ENCODE measurements around the gene WDR3.
"Not testable (repeated sequence)": the region's sequence is repeated elsewhere in the genome, so short reads cannot be mapped to it uniquely, and the experiment has no call there.

The WDR3 gene

GRCh38 chr1:117929343-117930172 is at the start of gene WDR3, which contains the start of gene GDAP2:
TSS of gene WDR3 (plus strand) at chr1:117929739. CDS start at chr1:117933320, 3,581 bp downstream.
TSS of gene GDAP2 (minus strand) at chr1:117929621. CDS start at chr1:117920357, 9,264 bp downstream.
- peak; percentile 96 to 97 for DNase-seq

GRCh38 chr1:117883616-117884015 is 45.9 kb upstream of the WDR3 start:
- no peak for DNase-seq

- no peak for DNase-seq
Measured at GRCh38 chr1:117886101-117886795, 43.3 kb upstream of the WDR3 start.

GRCh38 chr1:117890452-117890851 is 39.1 kb upstream of the WDR3 start:
- DNase-seq, result no peak

DNA sequence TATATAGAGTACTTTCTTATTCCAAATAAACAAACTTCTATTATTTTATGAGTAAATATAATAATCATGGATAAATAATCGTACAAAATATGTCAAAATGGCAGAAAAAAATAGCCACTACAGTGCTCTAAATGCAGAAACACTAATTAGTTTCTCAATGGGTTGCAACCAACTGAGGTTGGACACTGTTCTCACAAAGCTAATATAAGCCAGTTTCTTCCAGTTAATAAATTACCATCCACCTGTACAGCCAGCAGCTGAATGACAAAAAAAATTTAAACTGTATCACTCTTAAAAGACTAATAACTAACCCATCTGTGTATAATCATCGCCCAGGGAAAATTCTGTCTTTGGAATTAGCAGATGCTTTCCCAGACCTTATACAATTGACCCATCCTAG is 37.0 kb upstream of the WDR3 start:
- DNase-seq, result no peak

DNA sequence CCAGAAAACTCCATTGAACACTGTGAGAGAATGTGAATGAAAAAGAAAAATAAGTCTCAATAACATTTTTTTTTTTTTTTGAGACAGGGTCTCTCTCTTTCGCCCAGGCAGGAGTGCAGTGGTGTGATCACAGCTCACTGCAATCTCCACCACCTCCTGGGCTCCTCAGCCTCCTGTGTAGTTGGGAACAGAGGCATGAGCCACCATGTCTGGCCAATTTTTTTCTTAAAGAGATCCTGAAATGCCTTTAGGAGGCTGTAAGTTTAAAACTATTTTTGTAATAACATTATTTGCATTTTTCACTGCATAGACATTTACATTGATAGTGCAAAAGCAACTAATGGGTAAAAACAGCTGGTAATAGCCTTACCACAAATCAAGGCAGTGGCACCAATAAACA is 35.5 kb upstream of the WDR3 start:
- DNase-seq, result no peak

DNA sequence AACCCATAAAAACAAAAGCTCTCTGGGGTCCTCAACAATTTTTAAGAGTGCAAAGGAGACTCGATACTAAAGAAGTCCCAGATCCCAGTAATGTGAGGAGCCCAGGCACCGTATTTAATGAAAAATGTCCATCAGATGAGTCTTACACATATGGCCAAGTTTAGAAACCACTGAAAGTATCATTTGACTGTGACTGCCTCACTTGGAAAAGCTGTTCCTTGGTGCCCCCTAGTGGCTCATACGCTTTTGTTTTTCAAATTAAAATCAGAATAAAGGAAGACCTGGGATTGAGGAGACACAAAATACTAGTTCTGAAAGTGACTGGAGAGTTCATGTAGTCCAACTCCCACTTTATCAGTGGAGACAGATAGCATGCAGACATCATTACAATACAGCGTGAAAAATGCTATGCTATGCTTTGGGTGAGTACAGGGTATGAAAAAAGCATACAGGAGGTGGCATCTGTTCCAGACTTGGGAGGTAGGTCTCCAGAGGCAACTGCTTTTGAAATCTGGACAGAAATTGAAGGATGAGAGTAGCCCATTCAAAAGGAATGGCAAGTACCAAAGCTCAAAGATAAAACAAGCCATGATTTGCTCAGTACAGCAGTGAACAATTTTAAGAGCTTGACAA is 33.9 kb upstream of the WDR3 start:
- DNase-seq, result peak; percentile 47 to 59

DNA sequence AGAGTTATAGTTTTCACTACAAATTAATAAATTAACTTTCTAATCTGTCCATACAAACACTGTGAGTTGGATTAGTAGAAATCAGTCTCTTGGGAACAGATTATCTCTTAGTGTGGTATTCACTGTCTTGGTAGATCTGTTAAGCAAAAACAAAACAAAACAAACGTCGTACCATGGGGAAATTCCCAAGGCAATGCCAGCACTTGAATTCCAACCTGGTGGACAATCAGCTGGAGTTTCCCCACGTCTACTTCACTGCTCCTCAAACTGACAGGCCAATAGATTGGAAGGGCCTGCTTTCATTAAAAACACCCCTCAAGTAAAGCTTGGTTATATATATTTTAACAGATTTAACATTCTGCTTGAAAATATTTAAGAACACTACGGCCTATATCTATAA is 32.0 kb upstream of the WDR3 start:
- no peak for DNase-seq

GRCh38 chr1:117899801-117900200 is 29.7 kb upstream of the WDR3 start:
- DNase-seq, result no peak

GRCh38 chr1:117902944-117903343 is 26.6 kb upstream of the WDR3 start:
- no peak for DNase-seq

GRCh38 chr1:117904485-117904884 is 25.1 kb upstream of the WDR3 start:
- DNase-seq, result no peak

- DNase-seq, result no peak
Measured at GRCh38 chr1:117905019-117905418, 24.5 kb upstream of the WDR3 start.

- no peak for DNase-seq
Measured at GRCh38 chr1:117911051-117911450, 18.5 kb upstream of the WDR3 start.

DNA sequence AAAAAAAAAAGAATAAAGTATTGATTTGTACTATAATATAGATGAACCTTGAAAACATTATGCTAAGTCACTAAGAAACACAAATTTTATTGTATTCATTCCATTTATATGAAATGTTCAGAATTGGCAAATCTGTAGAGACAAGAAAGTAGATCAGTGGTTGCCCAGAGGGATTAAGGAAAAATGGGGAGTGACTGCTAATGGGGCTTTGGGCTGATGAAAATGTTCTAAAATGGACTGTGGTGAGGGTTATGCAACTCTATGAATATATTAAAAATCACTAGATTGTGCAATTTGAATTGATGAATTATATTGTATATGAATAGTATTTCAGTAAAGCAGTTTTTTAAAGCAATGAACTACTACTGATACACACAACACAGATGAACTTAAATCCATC is 10.2 kb upstream of the WDR3 start:
- no peak for DNase-seq

DNA sequence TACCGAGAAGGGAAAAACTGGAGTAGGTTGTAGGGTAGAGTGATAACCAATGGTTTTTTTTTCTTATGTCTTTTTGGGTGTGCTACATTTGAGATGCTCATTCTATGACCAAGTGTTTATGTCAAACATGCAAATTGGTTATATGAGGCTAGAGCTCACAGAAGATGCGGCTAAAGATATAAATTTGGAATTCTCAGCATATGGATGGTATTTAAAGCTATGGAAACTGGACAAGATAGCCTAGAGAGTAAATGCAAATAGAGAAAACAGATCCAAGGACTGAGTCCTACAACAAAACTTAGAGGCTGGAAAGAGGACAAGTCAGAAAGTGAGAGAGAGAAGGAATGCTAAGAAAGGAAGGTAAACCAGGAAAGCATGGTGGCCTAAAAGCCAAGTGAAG is 7.5 kb upstream of the WDR3 start:
- DNase-seq, result no peak

DNA sequence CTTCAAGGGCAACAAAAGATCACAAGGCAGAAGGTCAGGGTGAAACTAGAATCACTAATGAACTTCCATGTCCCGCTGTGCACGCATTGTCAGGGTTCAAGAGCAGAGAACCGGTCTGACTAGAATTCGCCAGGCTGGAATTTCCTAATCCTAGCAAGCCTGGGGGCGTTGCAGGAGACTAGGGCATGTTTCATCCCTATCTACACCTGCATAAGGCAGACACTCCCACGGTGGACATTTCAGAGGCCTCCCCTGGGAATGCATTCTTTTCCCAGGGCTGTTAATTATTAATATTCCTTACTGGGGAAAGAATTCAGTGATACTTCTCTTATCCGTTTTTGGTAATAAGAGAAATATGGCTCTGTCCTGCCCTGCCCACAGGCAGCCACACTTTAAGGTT is 6.8 kb upstream of the WDR3 start:
- not testable (repeated sequence) for DNase-seq

DNA sequence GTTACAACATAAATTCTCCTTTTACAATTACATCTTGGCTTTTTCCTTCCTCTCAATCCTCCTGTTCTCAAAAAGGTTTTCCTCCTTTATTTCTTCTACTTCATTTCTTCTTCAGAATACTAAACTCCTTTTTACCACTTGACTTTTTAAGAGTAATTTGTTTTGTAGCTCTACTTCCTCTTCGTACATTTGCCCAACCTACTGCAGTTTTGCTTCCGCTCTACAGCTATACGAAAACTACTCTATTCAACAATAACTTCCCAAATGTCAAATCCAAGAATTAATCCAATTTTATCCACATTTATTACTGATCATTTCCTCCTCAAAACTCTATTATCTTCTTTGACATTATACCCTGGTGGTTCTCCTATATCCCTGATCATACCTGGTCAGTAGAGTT is 3.6 kb upstream of the WDR3 start:
- peak; percentile 15 to 33 for DNase-seq

DNA sequence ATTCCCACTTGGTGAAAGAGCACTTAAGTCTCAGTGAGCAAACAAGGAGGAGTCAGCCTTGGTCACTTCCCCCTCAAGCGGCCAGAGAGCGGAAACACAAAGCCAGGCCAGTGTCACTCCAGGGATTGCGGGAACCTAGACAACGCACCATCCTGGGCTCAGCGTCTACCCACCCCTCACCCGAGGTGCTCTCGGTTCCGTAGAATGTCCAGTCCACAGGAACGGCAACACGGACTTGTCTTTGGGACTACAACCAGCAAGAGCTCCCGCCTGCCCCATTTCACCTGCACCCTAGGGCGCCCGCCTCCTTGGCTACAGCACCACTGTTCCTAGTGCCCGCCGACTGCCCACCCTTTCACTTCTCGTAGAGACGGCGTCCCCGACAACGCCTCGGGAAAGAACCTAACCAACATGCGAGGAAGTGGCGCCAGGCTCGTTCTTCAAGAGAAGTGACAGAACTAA is 627 bp upstream of the WDR3 start:
- DNase-seq, result peak; percentile 29 to 60

GRCh38 chr1:117930173-117930447 is 571 bp downstream of the WDR3 start:
- no peak for DNase-seq

- no peak for DNase-seq
Measured at GRCh38 chr1:117930484-117930883, 945 bp downstream of the WDR3 start.

DNA sequence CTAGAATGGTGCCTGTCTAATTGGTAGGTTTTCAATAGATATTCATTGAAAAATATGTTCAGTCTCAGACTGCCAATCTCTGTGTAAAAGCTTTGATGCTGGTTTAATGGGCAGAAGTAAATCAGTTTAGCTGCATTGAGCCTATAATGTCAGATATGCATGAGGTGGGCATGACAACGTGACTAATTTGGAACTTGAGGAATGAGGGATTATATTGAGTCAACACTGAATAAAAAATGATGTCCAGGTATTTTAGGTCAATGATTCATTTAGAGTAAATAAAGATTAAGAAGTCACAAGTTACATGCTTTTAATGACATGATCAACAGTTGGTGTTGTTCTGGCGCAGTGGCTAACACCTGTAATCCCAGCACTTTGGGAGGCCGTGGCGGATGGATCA is 3.0 kb downstream of the WDR3 start:
- no peak for DNase-seq

GRCh38 chr1:117933769-117934168 is 4.2 kb downstream of the WDR3 start:
- no peak for DNase-seq

DNA sequence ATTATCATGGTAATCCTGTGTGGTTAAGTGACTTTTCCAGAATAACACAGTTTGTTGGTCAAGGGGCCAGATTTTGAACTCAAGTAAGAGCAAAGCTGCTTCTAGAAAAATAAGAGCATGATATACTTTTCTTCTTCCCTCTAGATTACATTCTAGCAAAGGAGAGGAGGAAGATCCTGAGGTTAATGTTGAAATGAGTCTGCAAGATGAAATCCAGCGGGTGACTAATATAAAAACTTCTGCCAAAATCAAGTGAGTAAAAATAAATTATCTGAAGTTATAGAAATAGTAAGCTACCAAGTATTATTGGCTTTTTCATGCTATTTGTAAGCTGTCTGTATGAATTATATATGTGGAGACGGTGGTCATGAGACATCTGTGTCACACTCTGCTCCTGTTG is 12.8 kb downstream of the WDR3 start:
- no peak for DNase-seq

GRCh38 chr1:117952386-117952785 is 22.8 kb downstream of the WDR3 start:
- no peak for DNase-seq
